Fibroblast of lung (primary cell): ENCODE data around the gene KIF1B. TPM values are rescaled to one million over a fixed set of nuclear protein-coding genes. Genes with fewer than 3 reads are reported as not detected.
A peak's percentile ranks its signal among the peaks of the same experiment; 100 is the strongest.

Experiments used
- DNase-seq, 2 donors: peaks; one replicate each; pipeline versions ENCODE4 v3.0.0 to v3.0.0-alpha.2; 2010; ENCODE audit warnings: low read depth in 2 of 2
- H2AFZ ChIP-seq: 2 replicates; pipeline ENCODE4 v1.5.1; 2012; ENCODE audit warnings: low read length, control low read depth, inconsistent platforms
- H3K27ac ChIP-seq: 2 replicates; pipeline ENCODE4 v1.5.1; 2011; ENCODE audit warnings: low read length, control low read depth; ENCODE audit not compliant: insufficient read depth
- H3K27me3 ChIP-seq: 2 replicates; pipeline ENCODE4 v1.5.1; 2011; ENCODE audit warnings: mild to moderate bottlenecking, low read length; ENCODE audit not compliant: control insufficient read depth, insufficient read depth
- H3K36me3 ChIP-seq: 2 replicates; pipeline ENCODE4 v1.5.1; 2011; ENCODE audit warnings: low read length; ENCODE audit not compliant: control insufficient read depth, insufficient read depth
- H3K4me1 ChIP-seq: 2 replicates; pipeline ENCODE4 v1.5.1; 2011; ENCODE audit warnings: low read length; ENCODE audit not compliant: control insufficient read depth, insufficient read depth; ENCODE audit errors: extremely low read depth
- H3K4me2 ChIP-seq: 2 replicates; pipeline ENCODE4 v1.5.1; 2011; ENCODE audit warnings: low read length, control low read depth; ENCODE audit not compliant: insufficient read depth; ENCODE audit errors: extremely low read depth
- H3K4me3 ChIP-seq, 4 experiments: fragments of 200-600 bp in 1 of 4; sonication (generic) in 1 of 4; replicated peaks in 1 of 4; 2 replicates each; pipeline ENCODE4 v1.5.1; 2011 to 2016; ENCODE audit warnings: low read length in 4 of 4, low read depth in 3 of 4, mild to moderate bottlenecking in 3 of 4, control low read depth in 2 of 4, inconsistent platforms in 1 of 4, mixed read lengths in 1 of 4; ENCODE audit not compliant: insufficient read depth in 1 of 4; ENCODE audit errors: control extremely low read depth in 1 of 4
- H3K79me2 ChIP-seq: 2 replicates; pipeline ENCODE4 v1.5.1; 2012; ENCODE audit warnings: mild to moderate bottlenecking, low read length, inconsistent platforms; ENCODE audit not compliant: control insufficient read depth, insufficient read depth
- H3K9ac ChIP-seq: 2 replicates; pipeline ENCODE4 v1.5.1; 2011; ENCODE audit warnings: mild to moderate bottlenecking, low read length, control low read depth; ENCODE audit not compliant: insufficient read depth
- H3K9me3 ChIP-seq: 2 replicates; pipeline ENCODE4 v1.5.1; 2012; ENCODE audit warnings: low read depth, low read length; ENCODE audit not compliant: control insufficient read depth, insufficient read depth
- H4K20me1 ChIP-seq: 2 replicates; pipeline ENCODE4 v1.5.1; 2011; ENCODE audit warnings: low read length; ENCODE audit not compliant: control insufficient read depth, insufficient read depth; ENCODE audit errors: extremely low read depth
- CTCF ChIP-seq, 2 donors: IDR thresholded peaks in 1 of 2; conservative IDR thresholded peaks in 1 of 2; 1 replicate in 1 of 2; 2 replicates in 1 of 2; pipeline ENCODE4 v1.5.1; 2011 to 2012; ENCODE audit warnings: low read length in 2 of 2, control low read depth in 1 of 2, inconsistent platforms in 1 of 2, low read depth in 1 of 2, mild to moderate bottlenecking in 1 of 2
- EZH2 ChIP-seq: IDR thresholded peaks from 2 replicates; pipeline ENCODE4 v1.5.1; 2012; ENCODE audit warnings: low read length, control low read depth, mild to moderate bottlenecking; ENCODE audit errors: missing control alignments
- polyA plus RNA-seq, 2 donors: library from polyadenylated mRNA; depleted of rRNA in 1 of 2; stranded (reverse) in 1 of 2; unstranded in 1 of 2; fragments of >200 nt; gene quantifications; 2 replicates each; pipeline ENCODE4 v1.2.1, GENCODE V29; 2011 to 2012; ENCODE audit warnings: missing spikeins in 1 of 2
- total RNA-seq: library from RNA; depleted of rRNA; stranded (reverse); fragments of >200 nt; gene quantifications from 2 replicates; pipeline ENCODE4 v1.2.1, GENCODE V29; 2014

The KIF1B gene
- total and polyA plus RNA-seq, 2 donors (not counting 1 experiment from before 2014, with no cell fraction given) = 23.6 to 34.3 TPM

DNA sequence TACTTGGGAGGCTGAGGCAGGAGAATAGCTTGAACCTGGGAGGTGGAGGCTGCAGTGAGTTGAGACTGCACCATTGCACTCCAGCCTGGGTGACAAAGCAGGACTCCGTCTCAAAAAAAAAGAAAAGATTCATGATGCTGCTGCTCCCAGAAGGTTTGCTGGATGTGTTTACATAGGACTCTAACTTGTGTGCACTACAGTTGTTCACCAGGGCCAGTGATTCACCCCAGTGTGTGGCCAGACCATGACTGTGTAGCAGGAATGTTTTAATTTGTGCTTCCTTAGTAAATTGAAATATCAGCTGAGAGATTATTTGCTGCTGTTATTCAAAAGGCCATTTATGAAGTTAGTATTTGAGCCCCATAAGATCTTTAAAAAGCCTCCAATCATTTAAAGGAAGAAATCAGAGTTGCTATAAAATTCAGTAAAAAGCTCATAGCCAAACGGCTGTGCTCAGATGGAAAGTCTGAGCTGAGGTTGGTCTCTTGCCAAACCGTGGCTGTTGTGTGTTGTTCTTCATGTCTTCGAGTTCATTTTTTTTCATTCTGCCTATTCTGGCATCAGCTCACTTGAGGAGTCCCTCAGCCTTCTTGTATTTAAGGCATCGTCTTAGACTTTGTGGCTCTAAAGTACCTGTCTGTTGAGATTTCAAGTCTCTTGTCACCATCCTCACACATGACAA, 170.4 kb downstream of the KIF1B start:
- no peak overlapping the region for H3K4me3 ChIP-seq
- H3K79me2 ChIP-seq = no peaks in the 10 kb centered on the region
- H2AFZ ChIP-seq = no peak overlapping the region
- H3K27ac ChIP-seq = peak overlapping the region; percentile 63
- H3K9me3 ChIP-seq = no peaks in the 10 kb centered on the region
- no peak overlapping the region for H3K9ac ChIP-seq
- DNase-seq = peak; percentile 88 to 95
- H3K36me3 ChIP-seq = no peaks in the 10 kb centered on the region
- H3K27me3 ChIP-seq = no peaks in the 10 kb centered on the region
- TF ChIP-seq EZH2 (no peak), CTCF (conservative IDR thresholded peaks at IDR 0.05 in 1 of 2, IDR thresholded peaks at IDR 0.05 in 1 of 2; ENCODE audit: low read depth in 1 of 2, low read length in 2 of 2) (no peak)
- peak overlapping the region; percentile 59 for H3K4me2 ChIP-seq
- no peaks in the 10 kb centered on the region for H4K20me1 ChIP-seq
- H3K4me1 ChIP-seq = peaks cover 10% of the 10 kb centered on the region

DNA sequence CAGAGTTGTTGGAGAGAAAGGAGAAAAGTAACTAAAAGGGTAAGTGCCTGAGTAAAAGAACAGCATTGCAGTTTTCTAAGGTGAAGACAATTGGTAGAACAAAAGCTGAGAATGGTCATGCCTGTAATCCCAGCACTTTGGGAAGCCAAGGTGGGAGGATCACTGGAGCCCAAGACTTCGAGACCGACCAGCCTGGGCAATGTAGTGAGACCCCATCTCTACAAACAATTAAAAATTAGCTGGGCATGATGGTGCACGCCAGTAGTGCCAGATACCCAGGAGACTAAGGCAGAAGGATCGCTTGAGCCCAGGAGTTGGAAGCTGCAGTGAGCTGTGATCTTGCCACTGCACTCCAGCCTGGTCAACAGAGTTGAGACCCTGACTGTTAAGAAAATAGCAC, 173.3 kb downstream of the KIF1B start:
- TF ChIP-seq EZH2 = no peak
- TF ChIP-seq CTCF (conservative IDR thresholded peaks at IDR 0.05 in 1 of 2, IDR thresholded peaks at IDR 0.05 in 1 of 2; ENCODE audit: low read depth in 1 of 2, low read length in 2 of 2) = no peak
- H2AFZ ChIP-seq = no peak overlapping the region
- H4K20me1 ChIP-seq = no peaks in the 10 kb centered on the region
- no peak overlapping the region for H3K9ac ChIP-seq
- H3K4me1 ChIP-seq = peaks cover 19% of the 10 kb centered on the region
- no peaks in the 10 kb centered on the region for H3K36me3 ChIP-seq
- no peak overlapping the region for H3K4me3 ChIP-seq
- DNase-seq = no peak
- H3K9me3 ChIP-seq = no peaks in the 10 kb centered on the region
- H3K4me2 ChIP-seq = no peak overlapping the region
- no peaks in the 10 kb centered on the region for H3K27me3 ChIP-seq
- no peaks in the 10 kb centered on the region for H3K79me2 ChIP-seq
- no peak overlapping the region for H3K27ac ChIP-seq

DNA sequence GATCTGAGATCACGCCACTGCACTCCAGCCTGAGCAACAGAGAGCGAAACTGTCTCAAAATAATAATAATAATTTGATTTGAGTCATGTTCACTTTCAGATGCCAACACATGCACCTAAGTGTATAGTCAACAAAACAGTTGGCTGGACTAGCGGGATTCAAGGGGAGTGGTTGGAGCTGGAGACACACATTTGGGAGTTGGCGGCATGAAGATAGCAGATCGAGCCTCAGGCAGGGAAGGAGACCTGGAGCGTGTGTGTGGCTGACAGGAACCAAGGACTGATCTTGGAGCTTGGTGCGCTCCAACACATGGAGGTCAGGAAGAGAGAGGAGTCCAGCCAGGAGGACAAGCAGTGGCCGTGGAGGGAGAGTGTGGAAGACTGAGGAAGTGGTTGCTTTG, 173.8 kb downstream of the KIF1B start:
- TF ChIP-seq EZH2 = no peak
- Histone ChIP-seq H3K27me3 (no peaks in the 10 kb centered on the region), H3K27ac (no peak overlapping the region), H4K20me1 (no peaks in the 10 kb centered on the region), H3K79me2 (no peaks in the 10 kb centered on the region), H3K9ac (no peak overlapping the region), H2AFZ (no peak overlapping the region), H3K4me3 (no peak overlapping the region), H3K36me3 (no peaks in the 10 kb centered on the region), H3K4me1 (peaks cover 19% of the 10 kb centered on the region), H3K4me2 (no peak overlapping the region), H3K9me3 (no peaks in the 10 kb centered on the region)
- DNase-seq = no peak
